Astrocyte (in vitro differentiated cells and primary cell): ENCODE data around the gene EDN2. TPM values are rescaled to one million over a fixed set of nuclear protein-coding genes. Genes with fewer than 3 reads are reported as not detected.

Experiments used
- DNase-seq: peaks from one replicate; pipeline ENCODE4 v3.0.0-alpha.2; 2010; ENCODE audit warnings: low read depth
- FAIRE-seq: peaks from 2 replicates; lab custom pipeline; 2011; peaks lifted over from hg19 to GRCh38; lab: Jason Lieb, UNC
- H2AFZ ChIP-seq: 2 replicates; pipeline ENCODE4 v1.6.0; 2012; ENCODE audit warnings: low read depth, low read length, inconsistent platforms
- H3K27ac ChIP-seq: 2 replicates; pipeline ENCODE4 v1.5.1; 2011; ENCODE audit warnings: low read depth, low read length, inconsistent platforms
- H3K27me3 ChIP-seq: 2 replicates; pipeline ENCODE4 v1.6.0; 2011; ENCODE audit warnings: low read length, inconsistent platforms; ENCODE audit not compliant: insufficient read depth
- H3K36me3 ChIP-seq: 2 replicates; pipeline ENCODE4 v1.5.1; 2011; ENCODE audit warnings: low read length, inconsistent platforms; ENCODE audit not compliant: insufficient read depth
- H3K4me1 ChIP-seq: 2 replicates; pipeline ENCODE4 v1.5.1; 2011; ENCODE audit warnings: low read length, inconsistent platforms; ENCODE audit not compliant: insufficient read depth
- H3K4me2 ChIP-seq: 2 replicates; pipeline ENCODE4 v1.6.0; 2012; ENCODE audit warnings: low read length, inconsistent platforms
- H3K4me3 ChIP-seq: 2 replicates; pipeline ENCODE4 v1.5.1; 2011; ENCODE audit warnings: low read depth, mild to moderate bottlenecking, low read length, inconsistent platforms; ENCODE audit not compliant: insufficient read depth
- H3K79me2 ChIP-seq: 2 replicates; pipeline ENCODE4 v1.6.0; 2012; ENCODE audit warnings: mild to moderate bottlenecking, low read length, inconsistent platforms; ENCODE audit not compliant: insufficient read depth
- H3K9ac ChIP-seq: 2 replicates; pipeline ENCODE4 v1.6.0; 2012; ENCODE audit warnings: mild to moderate bottlenecking, low read length, inconsistent platforms
- H3K9me3 ChIP-seq: 2 replicates; pipeline ENCODE4 v1.5.1; 2012; ENCODE audit warnings: low read depth, mild to moderate bottlenecking, low read length, inconsistent platforms; ENCODE audit not compliant: insufficient read depth
- H4K20me1 ChIP-seq: 2 replicates; pipeline ENCODE4 v1.6.0; 2012; ENCODE audit warnings: low read length, inconsistent platforms; ENCODE audit not compliant: insufficient read depth
- H3K27ac Mint-ChIP-seq: one replicate; pipeline ENCODE4 v1.8.0; 2021; ENCODE audit warnings: mild to moderate bottlenecking, mixed read lengths; ENCODE audit not compliant: unreplicated experiment
- H3K27me3 Mint-ChIP-seq: one replicate; pipeline ENCODE4 v1.8.0; 2021; ENCODE audit warnings: low read depth, mixed read lengths; ENCODE audit not compliant: unreplicated experiment
- H3K36me3 Mint-ChIP-seq: one replicate; pipeline ENCODE4 v1.8.0; 2021; ENCODE audit warnings: low read depth, mixed read lengths; ENCODE audit not compliant: unreplicated experiment
- H3K4me1 Mint-ChIP-seq: one replicate; pipeline ENCODE4 v1.8.0; 2021; ENCODE audit warnings: low read depth, mixed read lengths; ENCODE audit not compliant: unreplicated experiment
- H3K4me3 Mint-ChIP-seq: one replicate; pipeline ENCODE4 v1.8.0; 2021; ENCODE audit warnings: mild to moderate bottlenecking, moderate library complexity, mixed read lengths; ENCODE audit not compliant: unreplicated experiment
- H3K9me3 Mint-ChIP-seq: one replicate; pipeline ENCODE4 v1.8.0; 2021; ENCODE audit warnings: mild to moderate bottlenecking, mixed read lengths; ENCODE audit not compliant: unreplicated experiment
- CTCF ChIP-seq: IDR thresholded peaks from 2 replicates; pipeline ENCODE4 v1.5.1; 2011; ENCODE audit warnings: low read depth, mild to moderate bottlenecking, inconsistent platforms, low read length, moderate library complexity; ENCODE audit not compliant: insufficient read depth
- EZH2 ChIP-seq: IDR thresholded peaks from 2 replicates; pipeline ENCODE4 v1.6.1; 2012; ENCODE audit warnings: mild to moderate bottlenecking, low read length, inconsistent platforms; ENCODE audit not compliant: insufficient read depth
- total RNA-seq: library from RNA; stranded (reverse); gene quantifications from 2 replicates; pipeline ENCODE4 v1.2.1, GENCODE V29; 2021

EDN2 gene
- total RNA-seq, 1 donor from 2014 or later, result 0.45 TPM

GRCh38 chr1:41533016-41533730, 48.7 kb upstream of the EDN2 start:
- Mint-ChIP-seq H3K9me3 (peaks cover 6% of the 10 kb centered on the region), H3K4me3 (no peak overlapping the region), H3K36me3 (peaks cover 15% of the 10 kb centered on the region), H3K27me3 (peaks cover 51% of the 10 kb centered on the region), H3K27ac (no peak overlapping the region), H3K4me1 (peaks cover 5% of the 10 kb centered on the region)
- DNase-seq (no peak), FAIRE-seq (no peak)
- no peak for TF ChIP-seq EZH2
- no peak for TF ChIP-seq CTCF
- no peak overlapping the region for H2AFZ ChIP-seq
- no peaks in the 10 kb centered on the region for H3K9me3 ChIP-seq
- no peaks in the 10 kb centered on the region for H3K79me2 ChIP-seq
- no peak overlapping the region for H3K4me2 ChIP-seq
- peaks cover 34% of the 10 kb centered on the region for H4K20me1 ChIP-seq
- H3K36me3 ChIP-seq, result no peaks in the 10 kb centered on the region
- H3K27ac ChIP-seq, result no peak overlapping the region
- peaks cover 15% of the 10 kb centered on the region for H3K4me1 ChIP-seq
- no peak overlapping the region for H3K4me3 ChIP-seq
- H3K9ac ChIP-seq, result no peak overlapping the region
- H3K27me3 ChIP-seq, result no peaks in the 10 kb centered on the region

GRCh38 chr1:41532206-41532975, 47.9 kb upstream of the EDN2 start:
- H3K9me3 ChIP-seq, result no peaks in the 10 kb centered on the region
- H3K4me1 Mint-ChIP-seq, result no peaks in the 10 kb centered on the region
- no peak overlapping the region for H3K27ac ChIP-seq
- no peak for TF ChIP-seq CTCF
- no peak for TF ChIP-seq EZH2
- no peak overlapping the region for H3K4me3 ChIP-seq
- DNase-seq (no peak), FAIRE-seq (no peak)
- H3K9ac ChIP-seq, result no peak overlapping the region
- no peaks in the 10 kb centered on the region for H3K27me3 ChIP-seq
- peaks cover 7% of the 10 kb centered on the region for H3K4me1 ChIP-seq
- H4K20me1 ChIP-seq, result peaks cover 26% of the 10 kb centered on the region
- H2AFZ ChIP-seq, result no peak overlapping the region
- peaks cover 48% of the 10 kb centered on the region for H3K27me3 Mint-ChIP-seq
- no peak overlapping the region for H3K4me3 Mint-ChIP-seq
- H3K27ac Mint-ChIP-seq, result no peak overlapping the region
- peaks cover 14% of the 10 kb centered on the region for H3K36me3 Mint-ChIP-seq
- no peaks in the 10 kb centered on the region for H3K79me2 ChIP-seq
- H3K4me2 ChIP-seq, result no peak overlapping the region
- no peaks in the 10 kb centered on the region for H3K36me3 ChIP-seq
- H3K9me3 Mint-ChIP-seq, result peaks cover 6% of the 10 kb centered on the region

- Histone ChIP-seq H3K27me3 (no peaks in the 10 kb centered on the region), H3K9me3 (no peaks in the 10 kb centered on the region), H3K27ac (no peak overlapping the region), H4K20me1 (peaks cover 37% of the 10 kb centered on the region), H3K4me2 (no peak overlapping the region), H3K79me2 (no peaks in the 10 kb centered on the region), H3K4me1 (no peaks in the 10 kb centered on the region), H3K4me3 (no peak overlapping the region), H2AFZ (no peak overlapping the region), H3K36me3 (no peaks in the 10 kb centered on the region), H3K9ac (no peak overlapping the region)
- H3K36me3 Mint-ChIP-seq, result peaks cover 10% of the 10 kb centered on the region
- FAIRE-seq (no peak), DNase-seq (no peak)
- H3K4me3 Mint-ChIP-seq, result no peak overlapping the region
- no peak overlapping the region for H3K27ac Mint-ChIP-seq
- peaks cover 6% of the 10 kb centered on the region for H3K9me3 Mint-ChIP-seq
- peaks cover 37% of the 10 kb centered on the region for H3K27me3 Mint-ChIP-seq
- no peaks in the 10 kb centered on the region for H3K4me1 Mint-ChIP-seq
- TF ChIP-seq CTCF (no peak), EZH2 (no peak)
These were observed 45.9 kb upstream of the EDN2 start for GRCh38 chr1:41530411-41530810.
